GM18526 (cell line): ENCODE measurements around the gene SPNS3.

ENCODE experiments used
- POLR2A ChIP-seq: IDR thresholded peaks from 3 replicates; pipeline ENCODE4 v1.6.1; 2011; ENCODE audit not compliant: insufficient read length; ENCODE audit errors: extremely low read depth

The SPNS3 gene

DNA sequence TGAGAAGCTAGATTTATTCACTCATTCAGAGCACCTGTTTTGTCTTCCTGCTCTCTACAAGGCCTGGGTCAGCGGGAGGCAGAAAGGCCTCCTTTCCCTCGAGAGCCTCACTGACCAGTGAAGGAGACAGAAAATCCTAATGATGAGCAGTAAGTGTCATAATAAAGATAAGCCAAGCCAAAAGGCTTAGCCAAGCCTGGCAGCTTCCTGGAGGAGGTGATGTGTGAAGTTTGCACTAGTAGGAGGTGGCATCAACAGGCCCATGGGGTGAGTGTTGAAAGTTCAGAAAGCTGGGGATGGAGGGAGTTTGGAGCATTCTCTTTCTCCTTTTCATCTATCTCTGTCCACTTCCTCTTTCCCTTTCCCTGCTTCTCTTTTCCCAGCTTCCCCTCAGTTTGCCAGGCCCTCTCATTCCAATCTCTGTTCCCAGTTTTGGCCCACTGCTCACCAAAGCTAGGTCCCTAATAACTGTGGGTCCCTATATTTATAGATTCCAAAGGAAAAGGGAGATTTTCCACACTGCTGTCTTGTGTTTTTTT, 16.5 kb upstream of the SPNS3 start:
- TF ChIP-seq POLR2A: no peak

DNA sequence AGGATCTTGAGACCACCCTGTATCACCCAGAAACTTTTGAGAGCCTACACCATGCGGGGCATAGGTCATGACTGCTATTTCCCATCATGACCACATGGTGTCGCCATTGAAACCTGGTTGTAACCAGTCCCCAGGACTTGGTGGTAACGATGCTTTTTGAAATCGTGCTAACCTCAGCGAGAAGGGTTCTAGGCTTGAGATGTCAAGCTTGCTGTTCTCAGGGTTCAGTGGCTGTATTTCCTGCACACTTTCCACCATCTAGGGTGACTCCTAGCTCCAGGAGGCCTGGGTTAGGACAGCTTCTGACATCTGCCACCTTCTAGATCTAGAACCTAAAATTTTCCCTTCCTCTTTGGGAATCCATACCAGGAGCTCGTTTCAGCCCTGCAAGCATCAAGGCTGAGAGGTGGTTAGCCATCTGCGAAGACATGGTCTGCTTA, 13.0 kb upstream of the SPNS3 start:
- no peak for TF ChIP-seq POLR2A

DNA sequence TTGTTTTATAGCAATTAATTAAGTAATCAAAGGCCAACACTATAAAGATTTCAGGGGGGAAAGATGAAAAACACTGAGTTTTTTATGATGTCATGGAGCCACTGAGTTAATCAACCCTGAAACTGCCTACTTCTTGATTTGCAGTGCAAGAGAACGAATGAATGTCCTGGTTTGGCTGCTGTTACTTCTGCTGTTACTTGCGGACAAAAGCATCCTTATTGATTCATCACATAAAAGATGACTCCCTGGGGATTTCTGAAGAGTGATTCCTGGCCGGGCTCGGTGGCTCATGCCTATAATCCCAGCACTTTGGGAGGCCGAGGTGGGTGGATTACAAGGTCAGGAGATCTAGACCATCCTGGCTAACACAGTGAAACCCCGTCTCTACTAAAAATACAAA, 10.9 kb upstream of the SPNS3 start:
- no peak for TF ChIP-seq POLR2A

DNA sequence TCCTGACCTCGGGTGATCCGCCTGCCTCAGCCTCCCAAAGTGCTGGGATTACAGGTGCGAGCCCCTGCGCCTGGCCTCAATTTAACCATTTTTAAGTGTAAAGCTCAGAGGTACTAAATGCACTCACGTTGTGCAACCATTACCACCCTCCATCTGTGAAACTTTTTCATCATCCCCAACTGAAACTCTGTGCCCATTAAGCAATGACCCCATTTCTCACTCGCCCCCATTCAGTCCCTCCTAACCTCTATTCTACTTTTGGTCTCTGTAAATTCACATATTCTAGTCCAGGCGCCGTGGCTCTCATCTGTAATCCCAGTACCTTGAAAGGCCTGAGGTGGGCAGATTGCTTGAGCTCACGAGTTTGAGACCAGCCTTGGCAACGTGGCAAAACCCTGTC, 8.3 kb upstream of the SPNS3 start:
- no peak for TF ChIP-seq POLR2A

DNA sequence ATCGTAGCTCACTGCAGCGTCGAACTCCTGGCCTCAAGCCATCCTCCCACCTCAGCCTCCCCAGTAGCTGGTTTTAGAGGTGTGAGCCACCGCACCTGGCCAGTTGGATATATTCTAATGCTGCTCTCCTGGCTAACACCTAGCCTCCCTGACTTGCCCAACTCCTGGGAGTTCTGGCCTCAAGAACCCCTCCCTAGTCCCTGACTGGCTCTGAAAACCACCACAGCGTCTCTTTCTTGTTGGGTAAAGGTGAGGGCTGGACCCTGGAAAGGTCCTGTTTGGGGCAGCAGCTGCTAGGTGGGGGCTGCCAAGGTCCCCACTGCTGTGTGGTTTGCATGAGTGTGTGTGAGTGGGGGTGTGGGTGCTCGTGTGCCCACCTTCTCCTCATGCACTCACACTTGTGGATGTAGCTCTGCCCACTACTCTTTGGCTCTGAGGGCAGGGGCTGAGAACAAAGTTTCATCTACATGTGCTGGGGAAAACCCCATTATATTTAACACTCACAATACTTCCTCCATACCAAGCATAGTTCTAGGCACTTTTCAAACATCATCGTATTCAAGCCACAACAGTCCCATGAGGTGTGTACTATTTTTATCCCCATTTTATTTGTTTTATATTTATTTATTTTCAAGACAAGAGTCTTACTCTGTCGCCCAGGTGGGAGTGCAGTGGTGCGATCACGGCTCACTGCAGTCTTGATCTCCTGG, 7.1 kb upstream of the SPNS3 start:
- no peak for TF ChIP-seq POLR2A

DNA sequence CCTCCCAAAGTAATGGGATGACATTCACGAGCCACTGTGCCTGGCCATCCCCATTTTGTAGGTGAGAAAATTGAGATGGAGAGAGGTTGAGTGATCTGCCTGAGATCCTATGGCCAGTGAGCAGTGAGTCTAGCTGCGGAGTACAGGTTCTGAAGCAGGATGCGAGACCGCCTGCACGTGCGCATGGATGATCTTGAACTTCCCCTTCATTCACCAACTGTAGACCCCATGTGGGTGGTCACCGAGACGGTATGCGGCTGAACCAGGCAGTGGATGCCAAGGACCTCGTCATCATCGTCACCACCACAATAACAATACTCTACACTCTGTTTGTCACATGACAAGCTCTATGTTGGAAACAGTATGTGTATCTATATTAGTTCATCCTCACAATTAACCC, 6.2 kb upstream of the SPNS3 start:
- TF ChIP-seq POLR2A: no peak

DNA sequence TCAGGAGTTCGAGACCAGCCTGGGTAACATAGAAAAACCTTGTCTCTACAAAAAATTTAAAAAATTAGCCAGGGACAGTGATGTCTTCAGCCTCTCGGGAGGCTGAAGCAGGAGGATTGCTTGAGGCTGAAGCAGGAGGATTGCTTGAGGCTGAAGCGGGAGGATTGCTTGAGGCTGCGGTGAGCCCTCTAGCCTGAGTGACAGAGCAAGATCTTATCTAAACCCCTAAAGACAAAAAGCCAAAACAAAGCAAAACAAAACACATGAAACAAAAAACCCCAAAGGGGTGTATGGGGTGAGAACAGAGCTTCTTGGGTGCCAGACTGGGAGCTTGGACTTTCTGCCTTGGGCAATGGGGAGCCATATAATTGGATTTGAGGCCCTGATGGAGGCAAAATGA, 2.6 kb downstream of the SPNS3 start:
- no peak for TF ChIP-seq POLR2A

DNA sequence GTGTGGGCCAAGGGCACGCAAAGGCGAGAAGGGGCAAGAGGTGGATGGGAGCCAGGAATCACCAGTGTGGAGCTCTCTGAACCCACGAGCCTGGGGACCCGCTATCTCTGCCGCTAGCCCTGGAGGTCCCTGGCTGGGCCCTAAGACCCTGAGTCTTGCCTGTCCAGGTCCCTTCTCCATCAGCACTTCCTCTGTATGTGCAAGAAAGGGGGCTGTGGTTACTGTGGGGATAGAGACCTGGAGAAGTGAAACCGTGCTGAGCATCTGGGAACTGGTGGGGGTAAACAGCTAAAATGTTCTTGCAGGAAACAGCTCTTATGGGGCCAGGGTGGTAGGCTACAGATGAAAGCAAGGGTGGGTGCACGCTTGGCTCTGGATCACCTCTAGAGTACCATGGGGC, 3.1 kb downstream of the SPNS3 start:
- no peak for TF ChIP-seq POLR2A

DNA sequence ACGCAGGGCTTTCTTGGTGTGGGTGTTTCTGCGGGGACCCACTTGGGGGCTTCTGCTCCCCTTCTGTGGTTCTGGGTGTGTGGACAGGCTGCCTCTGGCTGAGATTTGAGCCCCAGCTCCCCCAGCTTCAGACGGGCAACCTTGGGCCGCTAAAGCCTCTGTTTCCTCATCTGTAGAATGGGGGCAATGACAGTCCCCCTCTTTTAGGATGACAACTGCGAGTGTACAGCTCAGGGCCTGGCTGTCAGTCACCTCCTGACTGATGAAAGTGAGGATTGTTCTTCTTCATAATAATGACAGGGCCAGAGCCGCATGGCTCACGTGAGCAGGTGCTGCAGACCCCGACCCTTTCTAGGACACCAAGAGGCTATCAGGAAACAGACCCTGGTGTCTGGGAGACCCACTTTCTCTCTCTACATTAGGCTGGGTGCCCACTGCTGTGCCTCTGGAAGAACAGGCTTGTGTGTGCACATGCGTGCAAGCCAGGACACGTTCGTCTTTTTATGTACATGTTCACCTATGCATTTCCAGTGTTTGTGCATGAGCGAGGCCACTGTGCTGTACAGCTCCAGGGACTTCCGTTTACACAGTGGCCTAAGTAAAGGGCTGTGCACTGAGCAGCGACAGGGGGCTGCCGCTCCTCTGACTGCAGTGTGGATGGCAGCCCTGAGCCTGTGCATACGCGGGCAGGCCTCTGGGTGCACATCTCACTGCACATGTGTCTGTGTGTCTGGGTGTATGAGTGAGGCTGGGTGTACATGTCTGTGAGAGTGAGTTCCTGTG, 4.6 kb downstream of the SPNS3 start:
- TF ChIP-seq POLR2A: no peak

DNA sequence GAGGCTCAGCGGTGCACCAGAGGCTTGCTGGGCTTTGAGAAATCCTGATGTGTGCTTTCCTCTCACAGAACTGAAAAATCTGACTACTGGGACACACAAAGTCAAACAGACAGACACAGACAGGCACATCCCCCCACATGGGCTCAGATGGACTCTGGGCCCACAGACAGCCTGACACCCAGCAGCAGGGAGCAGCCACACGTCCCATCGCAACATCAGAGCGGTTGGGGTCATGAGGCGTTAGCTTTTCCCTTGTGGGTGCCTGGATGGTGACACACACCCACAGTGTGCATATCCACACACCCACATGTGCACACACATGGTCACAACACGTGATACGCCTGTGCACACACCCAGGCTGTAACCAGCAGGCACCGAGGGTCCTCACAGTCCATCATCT, 6.3 kb downstream of the SPNS3 start:
- TF ChIP-seq POLR2A: no peak

DNA sequence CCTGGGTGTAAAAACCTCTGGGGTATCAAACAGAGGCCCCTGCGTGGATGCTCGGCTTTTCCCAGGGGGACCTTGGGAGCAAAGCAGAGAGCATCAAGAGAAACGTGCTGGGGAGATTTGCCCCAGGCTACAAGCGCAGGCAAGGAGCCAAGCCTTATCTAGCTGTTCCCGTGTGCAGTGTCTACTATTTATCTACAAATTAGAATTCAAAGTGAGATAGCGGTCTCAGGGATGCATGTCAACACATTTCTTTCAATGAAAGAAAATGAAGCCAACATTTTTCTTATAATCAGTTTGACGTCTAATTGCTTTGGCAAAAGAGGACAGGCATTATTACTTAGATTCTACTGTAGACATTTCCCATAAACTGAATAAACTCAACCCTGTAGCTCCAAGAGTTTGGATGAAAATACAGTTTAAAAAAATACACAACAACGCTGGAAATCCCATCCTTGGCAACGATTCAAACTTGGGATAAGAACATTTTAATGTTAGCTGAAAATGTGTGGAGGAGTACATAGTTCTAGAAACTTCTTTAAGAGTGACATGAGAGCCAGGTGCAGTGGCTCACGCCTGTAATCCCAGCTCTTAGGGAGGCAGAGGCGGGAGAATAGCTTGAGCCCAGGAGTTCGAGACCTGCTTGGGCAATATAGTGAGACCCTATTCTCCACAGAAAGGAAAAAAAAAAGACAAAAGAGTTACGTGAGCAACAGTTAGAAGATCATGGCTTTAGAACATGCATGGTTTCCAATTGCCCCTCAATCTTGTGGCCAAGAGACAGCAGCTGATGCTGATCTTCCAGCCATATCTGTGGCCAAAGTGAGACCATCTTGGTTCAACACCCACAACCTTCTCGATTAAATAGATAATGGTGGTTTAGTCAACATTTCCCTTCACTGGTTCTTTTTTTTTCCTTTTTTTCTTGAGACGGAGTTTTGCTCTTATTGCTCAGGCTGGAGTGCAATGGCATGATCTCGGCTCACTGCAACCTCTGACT, 7.2 kb downstream of the SPNS3 start:
- no peak for TF ChIP-seq POLR2A

DNA sequence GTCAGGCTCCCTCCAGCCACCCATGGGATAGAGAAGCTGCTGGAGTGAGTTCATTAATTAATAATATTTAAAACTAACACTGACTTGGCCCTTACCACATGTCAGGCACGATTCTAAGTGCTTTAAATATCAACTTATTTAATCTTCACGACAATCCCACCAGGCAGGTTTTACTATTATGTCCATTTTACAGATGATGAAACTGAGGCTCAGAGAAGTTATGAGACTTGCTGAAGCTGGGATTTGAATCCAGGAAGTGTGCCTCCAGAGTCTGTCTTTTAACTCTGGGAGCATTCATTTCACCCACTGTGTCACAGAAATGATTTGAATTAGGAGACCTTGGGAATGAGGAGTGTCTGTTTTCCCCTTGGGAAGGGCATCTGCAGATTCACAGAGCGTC, 8.8 kb downstream of the SPNS3 start:
- TF ChIP-seq POLR2A: no peak

DNA sequence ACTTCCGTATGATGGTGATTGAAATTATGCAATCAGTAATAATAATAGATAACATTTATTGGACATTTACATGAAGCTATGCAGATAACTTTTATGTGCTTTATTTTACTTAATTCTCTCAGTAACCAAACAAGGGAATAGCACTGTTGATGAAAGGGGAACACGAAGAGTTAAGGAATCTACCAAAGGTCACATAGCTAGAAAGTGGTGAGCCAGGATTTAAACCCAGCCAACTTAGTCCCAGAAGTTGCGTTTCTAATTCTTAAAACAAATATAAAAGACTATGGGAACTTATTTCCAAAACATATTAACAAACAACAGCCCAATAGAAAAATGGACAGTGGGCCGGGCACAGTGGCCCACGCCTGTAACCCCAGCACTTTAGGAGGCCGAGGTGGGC, 9.7 kb downstream of the SPNS3 start:
- TF ChIP-seq POLR2A: no peak

DNA sequence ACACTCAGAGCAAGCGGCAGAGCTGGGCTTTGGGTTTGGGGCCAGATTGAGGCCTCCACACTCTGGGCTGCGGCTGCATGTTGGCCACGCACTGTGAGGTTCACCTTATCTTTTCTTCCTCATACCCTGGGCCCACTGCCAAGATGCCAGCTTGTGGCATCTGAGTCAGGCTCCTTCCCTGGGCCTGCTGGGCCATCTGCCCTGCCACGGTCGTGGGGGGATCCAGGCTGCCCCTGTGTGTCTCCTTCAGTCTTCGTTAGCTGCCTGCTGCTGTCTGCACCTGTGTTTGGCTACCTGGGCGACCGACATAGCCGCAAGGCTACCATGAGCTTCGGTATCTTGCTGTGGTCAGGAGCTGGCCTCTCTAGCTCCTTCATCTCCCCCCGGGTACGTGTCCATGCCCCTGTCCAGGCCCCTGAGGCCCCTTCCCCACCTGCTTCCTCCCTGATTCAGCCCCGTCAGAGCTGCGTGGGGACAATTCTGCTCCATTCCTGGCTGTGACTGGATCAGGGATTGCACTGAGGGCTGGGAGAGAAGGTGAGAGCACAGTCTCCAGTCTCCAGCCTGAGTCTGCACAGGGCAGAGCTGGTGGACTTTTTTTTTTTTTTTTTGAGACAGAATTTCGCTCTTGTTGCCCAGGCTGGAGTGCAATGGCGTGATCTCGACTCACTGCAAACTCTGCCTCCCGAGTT, 11.2 kb downstream of the SPNS3 start:
- no peak for TF ChIP-seq POLR2A

DNA sequence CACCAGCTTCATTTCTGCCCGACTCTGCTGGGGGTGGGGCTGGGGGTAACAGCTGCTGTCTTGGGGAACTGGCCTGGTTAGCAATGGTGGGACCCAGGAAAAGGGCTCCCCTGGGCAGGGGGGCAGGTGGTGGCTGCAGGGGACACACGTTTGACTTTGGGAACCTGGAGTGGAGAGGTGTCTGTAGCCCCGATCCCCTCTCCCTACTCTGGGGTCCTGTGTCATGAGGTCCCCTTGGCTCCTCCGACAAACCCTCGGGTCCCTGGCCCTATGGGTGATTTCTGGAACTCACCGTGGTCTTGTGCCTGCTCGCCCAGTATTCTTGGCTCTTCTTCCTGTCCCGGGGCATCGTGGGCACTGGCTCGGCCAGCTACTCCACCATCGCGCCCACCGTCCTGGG, 12.0 kb downstream of the SPNS3 start:
- no peak for TF ChIP-seq POLR2A
